Measurements from ENCODE around the gene UBE2D3. TPM values are rescaled to one million over a fixed set of nuclear protein-coding genes. Genes with fewer than 3 reads are reported as not detected.

UBE2D3 gene
- total and polyA plus RNA-seq, 2 of the 4 experiments (the other 2 are of a cell fraction) = 233 to 387 TPM

DNA sequence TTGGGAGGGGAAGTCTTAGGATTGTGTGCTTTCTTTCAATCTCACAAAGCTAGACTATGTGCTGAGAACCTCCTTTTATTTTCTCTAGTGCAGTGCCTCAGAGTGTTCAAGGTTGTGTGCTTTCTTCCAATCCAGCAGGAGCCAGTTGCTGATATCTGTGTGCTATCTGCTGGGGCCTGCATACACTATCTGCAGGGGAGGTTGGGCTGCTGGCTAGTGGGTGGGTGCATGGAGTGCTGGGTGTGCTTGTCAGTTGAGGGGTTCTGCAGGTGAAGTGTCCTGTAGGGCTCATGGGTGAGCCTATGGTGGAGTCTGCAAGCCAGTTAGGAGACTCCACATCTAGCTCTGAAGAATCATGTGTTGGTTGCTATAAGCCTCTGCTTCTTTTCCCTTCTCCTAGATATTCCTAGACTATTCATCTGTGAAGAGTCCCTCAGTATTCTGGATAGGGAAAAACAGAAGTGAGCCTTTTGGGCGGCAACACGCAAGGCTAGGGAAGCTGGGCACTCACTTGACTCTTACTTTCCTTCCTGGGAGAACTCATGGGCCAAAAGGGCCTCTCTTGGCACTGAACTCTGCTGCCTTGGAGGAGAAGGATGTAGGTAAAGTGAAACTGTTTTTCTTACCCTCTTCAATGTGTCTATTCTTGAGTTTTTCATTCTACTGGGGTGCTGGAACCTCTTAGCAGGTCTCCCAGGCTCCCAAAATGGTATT lies 33.4 kb upstream of the UBE2D3 start:
- no peak for DNase-seq
- Histone ChIP-seq H3K14ac (replicated peaks; ENCODE audit: low read depth, low read length) (no peak overlapping the region), H2BK20ac (ENCODE audit: low read depth, low read length) (no peak overlapping the region)

More for the DNA sequence above, 33.4 kb upstream of the UBE2D3 start:
- H4K5ac ChIP-seq (ENCODE audit: low read depth, low read length) = no peak overlapping the region
- no peak for ATAC-seq (ENCODE audit: low read depth)
- no peaks in the 10 kb centered on the region for H3K27me3 ChIP-seq (ENCODE audit: control insufficient read depth, insufficient read depth, low read length)
- no peak overlapping the region for H4K8ac ChIP-seq (ENCODE audit: low read depth in 2 of 2, low read length in 2 of 2)
- peaks cover 3% of the 10 kb centered on the region; the same call in 1 of the 2 replicates for H3K9me3 ChIP-seq (ENCODE audit: control insufficient read depth, insufficient read depth, low read length)
- H2AFZ ChIP-seq (replicated peaks; ENCODE audit: low read length, poor library complexity) = no peak overlapping the region
- no peak overlapping the region for H3K18ac ChIP-seq (ENCODE audit: low read depth, low read length)
- H3K4me3 ChIP-seq (ENCODE audit: insufficient read depth, low read depth, low read length) = no peak overlapping the region
- H2BK15ac ChIP-seq (ENCODE audit: low read depth, low read length) = no peak overlapping the region
- dilution Hi-C loops (cut with HindIII; ENCODE audit: low sequenced_read_pairs, unreplicated experiment) = no loop called here
- no peak overlapping the region for H3K23ac ChIP-seq (ENCODE audit: low read depth, low read length)
- H3K79me1 ChIP-seq (ENCODE audit: low read depth in 1 of 2, low read length in 2 of 2) = no peaks in the 10 kb centered on the region; a peak in 1 of 4 replicates
- H3K27ac ChIP-seq (ENCODE audit: insufficient read depth, low read length) = no peak overlapping the region
- no peak overlapping the region for H4K91ac ChIP-seq (ENCODE audit: insufficient read depth, low read depth, low read length)
- H3K4me2 ChIP-seq (ENCODE audit: low read depth, low read length) = no peak overlapping the region
- no peak overlapping the region for H3K4ac ChIP-seq (ENCODE audit: low read depth, low read length)
- no peak overlapping the region for H3K9ac ChIP-seq (ENCODE audit: low read depth, low read length)
- no peak overlapping the region for H2BK120ac ChIP-seq (ENCODE audit: low read depth, low read length)
- H2AK9ac ChIP-seq (replicated peaks; ENCODE audit: low read depth, low read length, poor library complexity) = no peak overlapping the region
- no peaks in the 10 kb centered on the region for H3K36me3 ChIP-seq (ENCODE audit: control insufficient read depth, insufficient read depth, low read length)
- no peak overlapping the region for H2BK5ac ChIP-seq (ENCODE audit: low read depth, low read length, poor library complexity, severe bottlenecking)
- H3K4me1 ChIP-seq (ENCODE audit: control insufficient read depth, insufficient read depth, low read length) = no peaks in the 10 kb centered on the region
- POLR2A ChIA-PET (ENCODE audit: unreplicated experiment) = no interaction called here
- no TSS peak for BruUV-seq (replicated peaks)
- no peaks in the 10 kb centered on the region for H3K9me1 ChIP-seq (ENCODE audit: insufficient read depth, low read length)
- no peaks in the 10 kb centered on the region for H4K20me1 ChIP-seq (ENCODE audit: insufficient read depth, low read length)
- no CpG with 5 or more reads among the region's 2 CpGs for WGBS, 2 experiments (ENCODE audit: extremely low coverage in 2 of 2, insufficient read length in 1 of 2)
- TF ChIP-seq CHD1 (IDR thresholded peaks at IDR 0.05; ENCODE audit: low read depth, low read length) (no peak), NFE2L2 (IDR thresholded peaks at IDR 0.05; ENCODE audit: low read depth, low read length) (no peak), BHLHE40 (IDR thresholded peaks at IDR 0.05; ENCODE audit: low read depth, low read length) (no peak)
- CTCF ChIA-PET = no interaction called here
- intact Hi-C loops (cut with micrococcal nuclease) = no loop called here
- in situ Hi-C loops (cut with MboI; ENCODE audit: low sequenced_read_pairs) = no loop called here
- H3K56ac ChIP-seq (ENCODE audit: extremely low read depth, insufficient read depth, low read length) = no peak overlapping the region
- no peak overlapping the region for H2AK5ac ChIP-seq (ENCODE audit: low read depth, low read length)

Data from IMR-90 (cell line).